ENCODE results near the gene SLC47A1.
A peak's percentile ranks its signal among the peaks of the same experiment; 100 is the strongest.

Gene SLC47A1

GRCh38 chr17:19539841-19540311, 6.2 kb downstream of the SLC47A1 start:
- no peak for DNase-seq (ENCODE audit: low read depth)
- no peak for TF ChIP-seq CTCF (IDR thresholded peaks at IDR 0.05; ENCODE audit: low read depth, low read length, missing control alignments)
- no peak overlapping the region for H3K4me3 ChIP-seq (ENCODE audit: low read depth, low read length)

- DNase-seq (ENCODE audit: low read depth), result no peak
- H3K4me3 ChIP-seq (ENCODE audit: low read depth, low read length), result no peak overlapping the region
- no peak for TF ChIP-seq CTCF (IDR thresholded peaks at IDR 0.05; ENCODE audit: low read depth, low read length, missing control alignments)
Measured at GRCh38 chr17:19540706-19541370, 7.2 kb downstream of the SLC47A1 start.

GRCh38 chr17:19541445-19541844, 7.8 kb downstream of the SLC47A1 start:
- DNase-seq (ENCODE audit: low read depth), result no peak
- no peak for TF ChIP-seq CTCF (IDR thresholded peaks at IDR 0.05; ENCODE audit: low read depth, low read length, missing control alignments)
- H3K4me3 ChIP-seq (ENCODE audit: low read depth, low read length), result no peak overlapping the region

- H3K4me3 ChIP-seq (ENCODE audit: low read depth, low read length), result no peak overlapping the region
- no peak for DNase-seq (ENCODE audit: low read depth)
- no peak for TF ChIP-seq CTCF (IDR thresholded peaks at IDR 0.05; ENCODE audit: low read depth, low read length, missing control alignments)
Measured at GRCh38 chr17:19542247-19542646, 8.6 kb downstream of the SLC47A1 start.

GRCh38 chr17:19544366-19544765, 10.7 kb downstream of the SLC47A1 start:
- no peak overlapping the region for H3K4me3 ChIP-seq (ENCODE audit: low read depth, low read length)
- no peak for DNase-seq (ENCODE audit: low read depth)
- no peak for TF ChIP-seq CTCF (IDR thresholded peaks at IDR 0.05; ENCODE audit: low read depth, low read length, missing control alignments)

GRCh38 chr17:19546289-19547065, 12.8 kb downstream of the SLC47A1 start:
- TF ChIP-seq CTCF (IDR thresholded peaks at IDR 0.05; ENCODE audit: low read depth, low read length, missing control alignments), result peak; percentile 21
- no peak overlapping the region for H3K4me3 ChIP-seq (ENCODE audit: low read depth, low read length)
- no peak for DNase-seq (ENCODE audit: low read depth)
